ENCODE measurements around the gene ANGEL1. TPM values are rescaled to one million over a fixed set of nuclear protein-coding genes. Genes with fewer than 3 reads are reported as not detected.

Gene ANGEL1
- total and polyA plus RNA-seq, 5 donors, result 12.8 to 24.9 (median 20.0) TPM

GRCh38 chr14:76772300-76773187 is 40.1 kb downstream of the ANGEL1 start:
- 15% methylated on average over 13 of the region's 13 CpGs for WGBS
- intact Hi-C loops (cut with DNase I), result no loop called here
- Histone ChIP-seq H3K4me1 (ENCODE audit: control insufficient read depth, insufficient read depth, low read length) (peaks cover 23% of the 10 kb centered on the region), H3K27ac (ENCODE audit: low read length) (peak overlapping the region; percentile 85), H3K4me3 (ENCODE audit: low read length) (no peak overlapping the region), H3K9me3 (ENCODE audit: control insufficient read depth, low read length) (no peaks in the 10 kb centered on the region), H3K27me3 (ENCODE audit: control insufficient read depth, insufficient read depth) (no peaks in the 10 kb centered on the region)
- peak; percentile 56 to 61 for ATAC-seq
- DNase-seq, result peak; percentile 76 to 90 (median 87)

GRCh38 chr14:76771437-76771980 is 41.2 kb downstream of the ANGEL1 start:
- H3K27ac ChIP-seq (ENCODE audit: low read length), result no peak overlapping the region

GRCh38 chr14:76770521-76771436 is 41.9 kb downstream of the ANGEL1 start:
- ATAC-seq, result no peak

More at GRCh38 chr14:76771437-76771980, 41.2 kb downstream of the ANGEL1 start:
- no peak overlapping the region for H3K4me3 ChIP-seq (ENCODE audit: low read length)
- H3K4me1 ChIP-seq (ENCODE audit: control insufficient read depth, insufficient read depth, low read length), result peaks cover 25% of the 10 kb centered on the region
- DNase-seq, result no peak
- no peaks in the 10 kb centered on the region for H3K9me3 ChIP-seq (ENCODE audit: control insufficient read depth, low read length)
- intact Hi-C loops (cut with DNase I), result no loop called here
- ATAC-seq, result no peak
- H3K27me3 ChIP-seq (ENCODE audit: control insufficient read depth, insufficient read depth), result no peaks in the 10 kb centered on the region
- WGBS, result 84% methylated on average over 9 of the region's 9 CpGs

GRCh38 chr14:76769636-76770292 is 42.9 kb downstream of the ANGEL1 start:
- no peak overlapping the region for H3K27ac ChIP-seq (ENCODE audit: low read length)

More at GRCh38 chr14:76770521-76771436, 41.9 kb downstream of the ANGEL1 start:
- Histone ChIP-seq H3K4me1 (ENCODE audit: control insufficient read depth, insufficient read depth, low read length) (peaks cover 25% of the 10 kb centered on the region), H3K27ac (ENCODE audit: low read length) (peak overlapping the region; percentile 13), H3K9me3 (ENCODE audit: control insufficient read depth, low read length) (no peaks in the 10 kb centered on the region), H3K4me3 (ENCODE audit: low read length) (no peak overlapping the region), H3K27me3 (ENCODE audit: control insufficient read depth, insufficient read depth) (no peaks in the 10 kb centered on the region)
- intact Hi-C loops (cut with DNase I), result no loop called here
- 77% methylated on average over 10 of the region's 10 CpGs for WGBS
- DNase-seq, result no peak

GRCh38 chr14:76768671-76769500 is 43.8 kb downstream of the ANGEL1 start:
- Histone ChIP-seq H3K9me3 (ENCODE audit: control insufficient read depth, low read length) (no peaks in the 10 kb centered on the region), H3K27me3 (ENCODE audit: control insufficient read depth, insufficient read depth) (no peaks in the 10 kb centered on the region), H3K4me1 (ENCODE audit: control insufficient read depth, insufficient read depth, low read length) (peaks cover 25% of the 10 kb centered on the region), H3K4me3 (ENCODE audit: low read length) (no peak overlapping the region), H3K27ac (ENCODE audit: low read length) (peak overlapping the region; percentile 82)
- no peak for DNase-seq
- WGBS, result 39% methylated on average over 11 of the region's 11 CpGs
- intact Hi-C loops (cut with DNase I), result no loop called here
- ATAC-seq, result no peak

More at GRCh38 chr14:76769636-76770292, 42.9 kb downstream of the ANGEL1 start:
- ATAC-seq, result no peak
- no peaks in the 10 kb centered on the region for H3K27me3 ChIP-seq (ENCODE audit: control insufficient read depth, insufficient read depth)
- WGBS, result 73% methylated on average over 18 of the region's 18 CpGs
- intact Hi-C loops (cut with DNase I), result no loop called here
- H3K4me3 ChIP-seq (ENCODE audit: low read length), result no peak overlapping the region
- no peaks in the 10 kb centered on the region for H3K9me3 ChIP-seq (ENCODE audit: control insufficient read depth, low read length)
- DNase-seq, result no peak
- H3K4me1 ChIP-seq (ENCODE audit: control insufficient read depth, insufficient read depth, low read length), result peaks cover 25% of the 10 kb centered on the region

GRCh38 chr14:76767681-76768656 is 44.7 kb downstream of the ANGEL1 start:
- intact Hi-C loops (cut with DNase I), result no loop called here
- Histone ChIP-seq H3K4me3 (ENCODE audit: low read length) (no peak overlapping the region), H3K9me3 (ENCODE audit: control insufficient read depth, low read length) (no peaks in the 10 kb centered on the region), H3K27me3 (ENCODE audit: control insufficient read depth, insufficient read depth) (no peaks in the 10 kb centered on the region), H3K27ac (ENCODE audit: low read length) (peak overlapping the region; percentile 82), H3K4me1 (ENCODE audit: control insufficient read depth, insufficient read depth, low read length) (peaks cover 21% of the 10 kb centered on the region)
- peak; percentile 90 for ATAC-seq
- DNase-seq, result peak; percentile 86 to 93 (median 92)
- 14% methylated on average over 15 of the region's 15 CpGs for WGBS

GRCh38 chr14:76765461-76765931 is 47.2 kb downstream of the ANGEL1 start:
- H3K4me1 ChIP-seq (ENCODE audit: control insufficient read depth, insufficient read depth, low read length), result peaks cover 14% of the 10 kb centered on the region
- no peaks in the 10 kb centered on the region for H3K9me3 ChIP-seq (ENCODE audit: control insufficient read depth, low read length)
- WGBS, result 67% methylated on average over 6 of the region's 6 CpGs
- ATAC-seq (no peak), DNase-seq (no peak)
- intact Hi-C loops (cut with DNase I), result no loop called here
- no peaks in the 10 kb centered on the region for H3K27me3 ChIP-seq (ENCODE audit: control insufficient read depth, insufficient read depth)
- peak overlapping the region; percentile 84 for H3K27ac ChIP-seq (ENCODE audit: low read length)
- H3K4me3 ChIP-seq (ENCODE audit: low read length), result no peak overlapping the region

GRCh38 chr14:76763096-76764041 is 49.3 kb downstream of the ANGEL1 start:
- DNase-seq (no peak), ATAC-seq (no peak)
- 27% methylated on average over 14 of the region's 14 CpGs for WGBS
- Histone ChIP-seq H3K9me3 (ENCODE audit: control insufficient read depth, low read length) (no peaks in the 10 kb centered on the region), H3K27me3 (ENCODE audit: control insufficient read depth, insufficient read depth) (no peaks in the 10 kb centered on the region), H3K4me3 (ENCODE audit: low read length) (peak overlapping the region; percentile 70), H3K27ac (ENCODE audit: low read length) (peak overlapping the region; percentile 84), H3K4me1 (ENCODE audit: control insufficient read depth, insufficient read depth, low read length) (peaks cover 5% of the 10 kb centered on the region)
- intact Hi-C loops (cut with DNase I), result loop anchor here in 1 of 4 donors (5.0 kb wide), 1 partner anchor 51 kb away; no protein-coding TSS in a partner anchor

Data from right cardiac atrium (tissue), 5 donors.